ENCODE results near the gene CAND1.

Gene CAND1

DNA sequence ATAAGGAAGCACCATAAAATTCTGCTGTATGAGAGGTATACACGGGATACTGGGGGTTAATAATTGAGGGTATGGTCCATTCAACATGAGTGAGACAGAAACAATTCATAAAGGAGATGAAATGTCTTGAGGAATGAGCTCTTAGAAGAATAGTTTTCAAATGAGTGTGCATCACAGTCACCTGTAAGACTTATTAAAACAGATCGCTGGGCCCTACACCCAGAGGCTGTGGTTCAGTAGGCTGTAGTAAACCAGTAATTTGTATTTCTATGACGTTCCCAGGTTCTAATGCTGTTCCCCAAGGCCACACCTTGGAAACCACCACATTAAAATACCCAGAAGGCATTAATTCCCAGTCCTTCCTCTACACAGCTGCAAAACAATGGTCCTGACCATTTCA is 49.6 kb downstream of the CAND1 start:
- Histone ChIP-seq H3K4me1 (ENCODE audit: control insufficient read depth, insufficient read depth, low read length) (no peaks in the 10 kb centered on the region), H3K27ac (ENCODE audit: low read depth, low read length) (no peak overlapping the region), H3K4me3 (ENCODE audit: low read depth, low read length) (no peak overlapping the region), H3K36me3 (ENCODE audit: control insufficient read depth, insufficient read depth, low read length) (peaks cover 54% of the 10 kb centered on the region), H3K27me3 (ENCODE audit: control insufficient read depth, insufficient read depth, low read length) (no peaks in the 10 kb centered on the region), H3K9ac (ENCODE audit: low read depth, low read length) (no peak overlapping the region), H3K9me3 (ENCODE audit: control insufficient read depth, insufficient read depth, low read length) (peaks cover 3% of the 10 kb centered on the region; the same call in 1 of the 2 replicates)

DNA sequence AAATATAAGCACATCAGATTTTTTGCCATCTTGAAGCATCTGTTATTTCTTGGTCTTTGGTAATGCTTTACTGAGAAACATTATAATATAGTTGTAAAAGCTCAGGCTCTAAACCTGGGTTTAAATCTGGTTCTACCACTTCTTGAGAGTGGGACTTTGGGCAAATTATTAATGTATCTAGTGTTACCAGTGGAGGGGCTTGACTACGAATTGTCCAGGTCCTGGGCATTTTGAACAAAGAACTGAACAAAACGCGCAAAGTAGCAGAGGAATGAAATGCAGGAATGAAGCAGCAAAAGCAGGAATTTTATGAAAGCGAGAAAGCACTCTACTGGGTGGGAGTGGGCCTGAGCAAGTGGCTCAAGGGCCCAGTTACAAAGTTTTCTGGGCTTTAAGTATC is 50.8 kb downstream of the CAND1 start:
- Histone ChIP-seq H3K36me3 (ENCODE audit: control insufficient read depth, insufficient read depth, low read length) (peaks cover 43% of the 10 kb centered on the region), H3K4me3 (ENCODE audit: low read depth, low read length) (no peak overlapping the region), H3K27ac (ENCODE audit: low read depth, low read length) (no peak overlapping the region), H3K27me3 (ENCODE audit: control insufficient read depth, insufficient read depth, low read length) (no peaks in the 10 kb centered on the region), H3K9me3 (ENCODE audit: control insufficient read depth, insufficient read depth, low read length) (peaks cover 3% of the 10 kb centered on the region; the same call in 1 of the 2 replicates), H3K9ac (ENCODE audit: low read depth, low read length) (no peak overlapping the region), H3K4me1 (ENCODE audit: control insufficient read depth, insufficient read depth, low read length) (no peaks in the 10 kb centered on the region)

DNA sequence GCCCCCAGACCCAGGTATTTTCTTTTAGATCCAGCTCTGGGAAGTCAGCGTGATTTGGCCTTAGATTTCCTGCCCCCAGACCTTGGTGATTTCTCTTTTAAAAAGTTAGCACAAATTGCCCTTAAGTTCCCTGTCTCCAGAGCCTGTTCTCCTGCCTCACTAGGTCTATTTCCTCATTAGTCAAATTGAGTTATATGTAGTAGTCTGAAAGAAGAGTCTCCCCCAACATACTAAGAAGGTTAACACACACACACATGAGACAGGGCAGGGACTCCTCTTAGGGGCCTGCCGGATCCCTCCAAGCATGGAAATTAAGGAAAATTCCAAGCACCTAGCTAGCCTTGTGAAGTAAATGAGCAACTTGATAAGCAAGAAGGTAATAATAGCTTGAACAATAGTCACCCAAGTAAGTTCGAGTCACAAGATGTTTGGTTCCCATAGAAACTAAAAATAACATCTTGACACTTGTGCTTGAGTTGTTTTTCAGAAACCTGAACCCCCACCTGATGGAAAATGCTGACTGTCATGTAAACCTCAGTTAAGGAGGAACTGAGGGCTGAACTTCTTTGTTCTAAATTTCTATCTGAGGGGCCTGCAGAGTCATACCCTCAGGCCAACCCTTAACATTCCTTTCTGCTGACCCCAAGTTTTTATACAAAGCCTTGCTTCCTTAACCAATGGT is 51.6 kb downstream of the CAND1 start:
- Histone ChIP-seq H3K4me1 (ENCODE audit: control insufficient read depth, insufficient read depth, low read length) (no peaks in the 10 kb centered on the region), H3K27ac (ENCODE audit: low read depth, low read length) (no peak overlapping the region), H3K36me3 (ENCODE audit: control insufficient read depth, insufficient read depth, low read length) (peaks cover 43% of the 10 kb centered on the region), H3K4me3 (ENCODE audit: low read depth, low read length) (no peak overlapping the region), H3K9ac (ENCODE audit: low read depth, low read length) (no peak overlapping the region), H3K27me3 (ENCODE audit: control insufficient read depth, insufficient read depth, low read length) (no peaks in the 10 kb centered on the region), H3K9me3 (ENCODE audit: control insufficient read depth, insufficient read depth, low read length) (peaks cover 5% of the 10 kb centered on the region; the same call in 1 of the 2 replicates)

DNA sequence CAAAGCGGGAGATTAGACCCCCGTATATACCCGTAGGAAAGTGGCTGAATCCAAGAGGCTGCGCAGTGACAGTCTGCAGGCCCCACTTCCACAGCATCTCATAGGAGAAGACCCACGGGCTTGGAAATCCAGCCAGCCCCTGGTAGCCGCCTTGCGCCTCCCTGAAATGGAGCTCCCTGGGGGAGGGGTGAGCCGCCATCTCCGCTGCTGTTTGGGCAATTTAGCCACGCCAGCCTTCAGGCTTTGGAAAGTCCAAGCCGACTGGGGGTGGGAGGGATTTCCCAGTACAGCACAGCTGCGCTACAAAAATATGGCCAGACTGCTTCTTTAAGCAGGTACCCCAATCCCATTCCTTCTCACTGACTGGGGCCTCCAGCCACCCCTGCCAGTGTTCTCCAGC is 53.4 kb downstream of the CAND1 start:
- Histone ChIP-seq H3K36me3 (ENCODE audit: control insufficient read depth, insufficient read depth, low read length) (peaks cover 32% of the 10 kb centered on the region), H3K9ac (ENCODE audit: low read depth, low read length) (no peak overlapping the region), H3K27ac (ENCODE audit: low read depth, low read length) (no peak overlapping the region), H3K9me3 (ENCODE audit: control insufficient read depth, insufficient read depth, low read length) (peaks cover 7% of the 10 kb centered on the region; the same call in 1 of the 2 replicates), H3K4me3 (ENCODE audit: low read depth, low read length) (no peak overlapping the region), H3K27me3 (ENCODE audit: control insufficient read depth, insufficient read depth, low read length) (no peaks in the 10 kb centered on the region), H3K4me1 (ENCODE audit: control insufficient read depth, insufficient read depth, low read length) (no peaks in the 10 kb centered on the region)

DNA sequence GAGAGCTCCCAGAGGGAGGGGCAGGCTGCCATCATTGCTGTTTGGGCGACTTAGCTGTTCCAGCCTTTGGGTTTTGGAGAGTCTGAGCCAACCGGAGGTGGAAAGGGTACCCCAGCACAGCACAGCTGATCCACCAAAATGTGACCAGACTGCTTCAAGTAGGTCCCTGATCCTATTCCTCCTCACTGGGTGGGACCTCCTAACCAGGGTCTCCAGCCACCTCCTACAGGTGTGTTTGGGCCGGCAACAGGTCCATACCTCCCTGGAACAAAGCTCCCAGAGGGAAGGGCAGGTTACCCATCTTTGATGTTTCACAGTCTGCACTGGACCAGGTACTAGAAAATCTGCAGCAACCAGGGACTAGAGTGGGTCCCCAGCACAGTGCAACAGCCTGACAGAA is 53.8 kb downstream of the CAND1 start:
- Histone ChIP-seq H3K4me3 (ENCODE audit: low read depth, low read length) (no peak overlapping the region), H3K27ac (ENCODE audit: low read depth, low read length) (no peak overlapping the region), H3K4me1 (ENCODE audit: control insufficient read depth, insufficient read depth, low read length) (no peaks in the 10 kb centered on the region), H3K9ac (ENCODE audit: low read depth, low read length) (no peak overlapping the region), H3K9me3 (ENCODE audit: control insufficient read depth, insufficient read depth, low read length) (peaks cover 7% of the 10 kb centered on the region; the same call in 1 of the 2 replicates), H3K36me3 (ENCODE audit: control insufficient read depth, insufficient read depth, low read length) (peaks cover 32% of the 10 kb centered on the region), H3K27me3 (ENCODE audit: control insufficient read depth, insufficient read depth, low read length) (no peaks in the 10 kb centered on the region)

DNA sequence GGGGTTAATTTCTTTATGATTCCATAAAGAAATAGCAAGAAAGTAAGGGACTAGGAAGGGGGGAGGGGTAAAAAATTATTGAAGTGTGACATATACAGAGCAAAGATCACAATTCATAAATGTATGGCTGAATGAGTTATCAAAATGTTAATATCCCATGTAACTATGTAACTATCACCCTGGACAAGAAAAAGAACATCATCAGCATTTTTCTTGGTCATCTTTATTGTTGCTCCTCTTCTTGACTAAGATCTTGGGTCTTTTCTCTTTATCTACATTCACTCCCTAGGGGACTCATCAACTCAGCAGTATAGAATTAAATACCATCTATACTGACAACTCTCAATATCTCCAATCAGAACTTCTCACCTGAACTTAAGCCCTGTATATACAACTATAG is 57.5 kb downstream of the CAND1 start:
- no peak overlapping the region for H3K9ac ChIP-seq (ENCODE audit: low read depth, low read length)
- H3K36me3 ChIP-seq (ENCODE audit: control insufficient read depth, insufficient read depth, low read length), result peaks cover 7% of the 10 kb centered on the region
- no peak overlapping the region for H3K27ac ChIP-seq (ENCODE audit: low read depth, low read length)
- H3K4me3 ChIP-seq (ENCODE audit: low read depth, low read length), result no peak overlapping the region
- H3K9me3 ChIP-seq (ENCODE audit: control insufficient read depth, insufficient read depth, low read length), result peaks cover 7% of the 10 kb centered on the region; the same call in 1 of the 2 replicates
- H3K4me1 ChIP-seq (ENCODE audit: control insufficient read depth, insufficient read depth, low read length), result no peaks in the 10 kb centered on the region
- H3K27me3 ChIP-seq (ENCODE audit: control insufficient read depth, insufficient read depth, low read length), result no peaks in the 10 kb centered on the region

DNA sequence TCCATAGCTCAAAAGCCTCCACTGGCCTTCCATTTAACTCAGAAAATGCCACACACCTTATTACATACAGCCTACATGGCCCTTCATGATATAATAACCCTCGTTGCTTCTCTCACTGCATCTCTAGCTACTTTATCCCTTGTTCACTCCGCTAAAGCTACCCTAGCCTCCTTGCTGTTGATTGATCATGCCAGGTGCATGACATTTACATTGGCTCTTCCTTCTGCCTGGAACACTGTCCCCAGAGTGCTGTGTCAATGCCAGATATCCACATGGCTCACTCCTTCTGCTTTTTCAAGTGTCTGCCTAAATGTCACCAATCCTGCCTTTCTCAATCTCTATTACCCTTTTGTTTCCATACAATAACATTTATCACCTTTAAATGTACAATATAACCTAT is 58.3 kb downstream of the CAND1 start:
- Histone ChIP-seq H3K36me3 (ENCODE audit: control insufficient read depth, insufficient read depth, low read length) (peaks cover 2% of the 10 kb centered on the region; the same call in 1 of the 2 replicates), H3K9me3 (ENCODE audit: control insufficient read depth, insufficient read depth, low read length) (0 out of 2 replicates have a peak, but pooled peaks cover 4% of the 10 kb centered on the region), H3K27me3 (ENCODE audit: control insufficient read depth, insufficient read depth, low read length) (no peaks in the 10 kb centered on the region), H3K4me1 (ENCODE audit: control insufficient read depth, insufficient read depth, low read length) (no peaks in the 10 kb centered on the region), H3K27ac (ENCODE audit: low read depth, low read length) (no peak overlapping the region), H3K4me3 (ENCODE audit: low read depth, low read length) (no peak overlapping the region), H3K9ac (ENCODE audit: low read depth, low read length) (no peak overlapping the region)

DNA sequence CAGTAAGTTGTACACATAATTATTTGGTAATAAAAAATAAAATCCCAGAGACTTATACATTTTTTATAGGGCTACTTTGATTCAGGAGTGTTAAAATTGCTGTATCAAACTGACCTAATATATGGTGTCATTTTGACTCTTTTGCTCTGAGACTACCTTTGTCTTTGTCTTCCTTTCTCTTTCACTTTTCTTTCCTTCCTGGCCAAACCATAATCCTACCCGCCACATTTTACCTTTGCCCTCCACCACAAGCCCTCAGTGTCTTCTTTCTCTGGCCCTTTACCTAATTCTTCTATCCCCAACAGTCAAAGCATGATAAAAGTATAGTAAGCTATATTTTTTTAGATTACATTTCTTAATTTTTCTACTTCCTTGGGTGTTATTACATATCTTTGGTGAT is 62.0 kb downstream of the CAND1 start:
- Histone ChIP-seq H3K4me3 (ENCODE audit: low read depth, low read length) (no peak overlapping the region), H3K36me3 (ENCODE audit: control insufficient read depth, insufficient read depth, low read length) (no peaks in the 10 kb centered on the region)

DNA sequence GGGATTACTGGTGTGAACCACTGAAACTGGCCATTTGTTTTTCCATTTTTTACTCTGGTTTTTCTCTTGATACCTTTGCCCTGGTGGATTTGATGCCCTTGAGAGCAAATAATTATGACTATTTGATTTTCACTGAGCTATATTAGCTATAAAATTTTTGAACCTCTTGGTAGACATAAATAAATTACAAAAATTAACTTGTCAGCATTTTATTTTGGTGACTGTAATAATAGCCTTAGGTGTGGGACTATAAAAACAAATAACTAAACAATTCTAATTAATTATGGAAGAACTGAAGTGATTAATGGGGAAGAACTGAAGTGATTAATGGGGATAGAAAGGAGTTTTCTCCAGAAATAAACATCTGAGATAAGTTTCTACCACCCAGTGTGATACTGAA is 62.7 kb downstream of the CAND1 start:
- H3K9ac ChIP-seq (ENCODE audit: low read depth, low read length), result no peak overlapping the region
- no peak overlapping the region for H3K4me3 ChIP-seq (ENCODE audit: low read depth, low read length)
- no peaks in the 10 kb centered on the region for H3K4me1 ChIP-seq (ENCODE audit: control insufficient read depth, insufficient read depth, low read length)
- no peaks in the 10 kb centered on the region for H3K27me3 ChIP-seq (ENCODE audit: control insufficient read depth, insufficient read depth, low read length)
- H3K9me3 ChIP-seq (ENCODE audit: control insufficient read depth, insufficient read depth, low read length), result no peaks in the 10 kb centered on the region
- H3K27ac ChIP-seq (ENCODE audit: low read depth, low read length), result no peak overlapping the region
- H3K36me3 ChIP-seq (ENCODE audit: control insufficient read depth, insufficient read depth, low read length), result no peaks in the 10 kb centered on the region

More for the DNA sequence above, 62.0 kb downstream of the CAND1 start:
- Histone ChIP-seq H3K27me3 (ENCODE audit: control insufficient read depth, insufficient read depth, low read length) (no peaks in the 10 kb centered on the region), H3K4me1 (ENCODE audit: control insufficient read depth, insufficient read depth, low read length) (no peaks in the 10 kb centered on the region), H3K27ac (ENCODE audit: low read depth, low read length) (no peak overlapping the region), H3K9me3 (ENCODE audit: control insufficient read depth, insufficient read depth, low read length) (no peaks in the 10 kb centered on the region), H3K9ac (ENCODE audit: low read depth, low read length) (no peak overlapping the region)

DNA sequence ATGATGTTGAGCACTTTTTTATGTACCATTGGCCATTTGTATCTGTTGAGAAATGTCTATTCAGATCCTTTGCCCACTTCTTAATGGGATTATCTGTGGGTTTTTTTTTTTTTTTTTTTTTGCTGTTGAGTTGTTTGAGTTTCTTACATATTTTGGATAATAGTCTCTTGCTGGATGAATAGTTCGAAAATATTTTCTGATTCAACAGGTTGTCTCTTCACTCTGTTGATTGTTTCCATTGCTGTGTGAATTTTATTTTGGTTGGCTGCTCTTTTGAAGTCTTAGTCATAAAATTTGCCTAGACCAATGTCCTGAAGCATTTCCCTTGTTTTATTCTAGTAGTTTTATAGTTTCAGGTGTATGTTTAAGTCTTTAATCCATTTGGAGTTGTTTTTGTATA is 64.5 kb downstream of the CAND1 start:
- no peak overlapping the region for H3K9ac ChIP-seq (ENCODE audit: low read depth, low read length)

DNA sequence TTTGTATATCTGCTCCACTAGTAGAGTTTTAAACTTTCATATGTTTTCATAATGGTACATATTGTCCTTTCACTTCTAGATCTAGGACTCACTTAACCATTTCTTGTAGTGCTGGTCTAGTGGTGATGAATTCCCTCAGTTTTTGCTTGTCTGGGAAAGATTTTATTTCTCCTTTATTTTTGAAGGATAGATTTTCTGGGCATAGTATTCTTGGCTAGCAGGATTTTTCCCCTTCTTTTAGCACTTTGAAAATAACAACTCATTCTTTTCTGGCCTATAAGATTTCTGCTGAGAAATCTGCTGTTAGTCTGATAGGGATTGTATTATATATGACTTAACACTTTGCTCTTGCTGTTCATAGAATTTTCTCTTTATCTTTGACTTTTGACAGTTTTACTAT is 69.3 kb downstream of the CAND1 start:
- H3K4me1 ChIP-seq (ENCODE audit: control insufficient read depth, insufficient read depth, low read length), result no peaks in the 10 kb centered on the region

More for the DNA sequence above, 64.5 kb downstream of the CAND1 start:
- no peaks in the 10 kb centered on the region for H3K27me3 ChIP-seq (ENCODE audit: control insufficient read depth, insufficient read depth, low read length)
- no peaks in the 10 kb centered on the region for H3K4me1 ChIP-seq (ENCODE audit: control insufficient read depth, insufficient read depth, low read length)
- no peaks in the 10 kb centered on the region for H3K36me3 ChIP-seq (ENCODE audit: control insufficient read depth, insufficient read depth, low read length)
- no peaks in the 10 kb centered on the region; the same call in 1 of the 2 replicates for H3K9me3 ChIP-seq (ENCODE audit: control insufficient read depth, insufficient read depth, low read length)
- no peak overlapping the region for H3K4me3 ChIP-seq (ENCODE audit: low read depth, low read length)
- no peak overlapping the region for H3K27ac ChIP-seq (ENCODE audit: low read depth, low read length)

More for the DNA sequence above, 69.3 kb downstream of the CAND1 start:
- Histone ChIP-seq H3K4me3 (ENCODE audit: low read depth, low read length) (no peak overlapping the region), H3K9me3 (ENCODE audit: control insufficient read depth, insufficient read depth, low read length) (no peaks in the 10 kb centered on the region; the same call in 1 of the 2 replicates), H3K36me3 (ENCODE audit: control insufficient read depth, insufficient read depth, low read length) (no peaks in the 10 kb centered on the region), H3K27me3 (ENCODE audit: control insufficient read depth, insufficient read depth, low read length) (no peaks in the 10 kb centered on the region), H3K27ac (ENCODE audit: low read depth, low read length) (no peak overlapping the region), H3K9ac (ENCODE audit: low read depth, low read length) (no peak overlapping the region)

Measured in HUES48 (cell line).